Activated CD4-positive, alpha-beta T cell treated with anti-CD3 and anti-CD28 coated beads, Interleukin-2, amount 50 U/mL, for 4 hours (primary cell): Measurements from ENCODE around the gene MTMR2.
"Not testable (repeated sequence)": the region's sequence is repeated elsewhere in the genome, so short reads cannot be mapped to it uniquely, and the experiment has no call there.

Experiments
- DNase-seq, 2 experiments: peaks; one replicate each; pipeline ENCODE4 v3.0.0-alpha.2; 2020

Gene MTMR2

GRCh38 chr11:95883381-95883780 lies 40.5 kb downstream of the MTMR2 start:
- no peak for DNase-seq

- DNase-seq, result no peak
Observed at GRCh38 chr11:95877291-95877690, 46.6 kb downstream of the MTMR2 start.

- not testable (repeated sequence) for DNase-seq
Observed at GRCh38 chr11:95870877-95871276, 53.0 kb downstream of the MTMR2 start.

GRCh38 chr11:95867105-95867504 lies 56.8 kb downstream of the MTMR2 start:
- no peak for DNase-seq

GRCh38 chr11:95863486-95864140 lies 60.3 kb downstream of the MTMR2 start:
- DNase-seq, result no peak

- not testable (repeated sequence) for DNase-seq
Observed at GRCh38 chr11:95860024-95860423, 63.9 kb downstream of the MTMR2 start.

- DNase-seq, result not testable (repeated sequence)
Observed at GRCh38 chr11:95854362-95854761, 69.5 kb downstream of the MTMR2 start.

- no peak for DNase-seq
Observed at GRCh38 chr11:95853862-95854261, 70.0 kb downstream of the MTMR2 start.

- no peak for DNase-seq
Observed at GRCh38 chr11:95853138-95853537, 70.8 kb downstream of the MTMR2 start.

- DNase-seq, result no peak
Observed at GRCh38 chr11:95850137-95850536, 73.8 kb downstream of the MTMR2 start.

GRCh38 chr11:95849087-95849825 lies 74.7 kb downstream of the MTMR2 start:
- peak; percentile 19 to 27 for DNase-seq

GRCh38 chr11:95845167-95845566 lies 78.7 kb downstream of the MTMR2 start:
- DNase-seq, result no peak

- peak; percentile 48 to 52 for DNase-seq
Observed at GRCh38 chr11:95835768-95836488, 88.0 kb downstream of the MTMR2 start.

- no peak for DNase-seq
Observed at GRCh38 chr11:95835351-95835750, 88.6 kb downstream of the MTMR2 start.

GRCh38 chr11:95833378-95833777 lies 90.5 kb downstream of the MTMR2 start:
- DNase-seq, result no peak

- DNase-seq, result no peak
Observed at GRCh38 chr11:95832763-95833162, 91.1 kb downstream of the MTMR2 start.

GRCh38 chr11:95831198-95831883 lies 92.6 kb downstream of the MTMR2 start:
- DNase-seq, result no peak

- DNase-seq, result no peak
Observed at GRCh38 chr11:95829580-95830259, 94.2 kb downstream of the MTMR2 start.

GRCh38 chr11:95827696-95828095 lies 96.2 kb downstream of the MTMR2 start:
- DNase-seq, result no peak

- DNase-seq, result no peak
Observed at GRCh38 chr11:95821640-95822039, 102.3 kb downstream of the MTMR2 start.

GRCh38 chr11:95816037-95816436 lies 107.9 kb downstream of the MTMR2 start:
- no peak for DNase-seq

GRCh38 chr11:95811052-95811451 lies 112.9 kb downstream of the MTMR2 start:
- DNase-seq, result not testable (repeated sequence)

- peak in 1 of 2 experiments; percentile 0 for DNase-seq
Observed at GRCh38 chr11:95806464-95806863, 117.4 kb downstream of the MTMR2 start.
